Superior temporal gyrus (tissue), 1 donor: ENCODE measurements around the gene TRPV6.

Source experiments
- DNase-seq: peaks from one replicate; pipeline ENCODE4 v3.0.0-alpha.2; 2016; ENCODE audit errors: extremely low spot score

TRPV6 gene

DNA sequence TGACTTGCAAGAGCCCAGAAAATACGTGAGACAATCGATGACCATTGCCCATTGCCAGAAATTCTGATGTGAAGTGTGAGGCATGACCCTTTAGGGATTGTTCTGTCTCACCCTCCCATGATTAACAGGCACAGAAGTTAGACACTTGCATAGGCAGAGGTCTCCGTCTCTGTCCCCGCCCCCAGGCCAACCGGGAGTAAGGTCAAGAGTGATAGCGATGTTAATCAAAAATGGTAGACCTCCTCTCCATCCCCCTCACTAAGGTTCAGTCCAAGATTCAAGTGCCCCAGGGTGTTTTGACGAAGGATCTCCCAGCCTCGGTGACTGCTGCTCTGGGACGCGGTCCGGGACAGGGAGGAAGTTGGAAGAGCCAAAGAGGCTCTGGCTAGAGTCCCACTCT is 22.7 kb upstream of the TRPV6 start:
- DNase-seq, result no peak

DNA sequence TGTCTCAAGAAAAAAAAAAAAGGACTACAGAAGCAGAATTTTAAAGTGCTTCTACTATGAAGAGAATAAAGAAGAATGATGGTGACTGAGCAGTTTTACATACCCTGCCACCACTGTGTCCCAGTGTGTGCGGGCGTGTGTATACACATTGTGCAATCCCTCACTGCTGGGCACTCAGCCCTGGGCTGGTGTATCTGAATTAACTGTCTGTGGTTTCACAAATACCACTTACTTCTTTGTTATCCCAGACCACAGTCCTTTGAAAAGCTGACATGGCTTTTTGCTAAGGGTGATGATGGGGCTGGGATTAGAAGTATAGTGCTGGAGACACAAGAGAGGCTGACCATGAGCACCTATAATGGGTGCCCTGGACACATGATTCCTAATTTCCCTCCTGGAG is 21.1 kb upstream of the TRPV6 start:
- no peak for DNase-seq

DNA sequence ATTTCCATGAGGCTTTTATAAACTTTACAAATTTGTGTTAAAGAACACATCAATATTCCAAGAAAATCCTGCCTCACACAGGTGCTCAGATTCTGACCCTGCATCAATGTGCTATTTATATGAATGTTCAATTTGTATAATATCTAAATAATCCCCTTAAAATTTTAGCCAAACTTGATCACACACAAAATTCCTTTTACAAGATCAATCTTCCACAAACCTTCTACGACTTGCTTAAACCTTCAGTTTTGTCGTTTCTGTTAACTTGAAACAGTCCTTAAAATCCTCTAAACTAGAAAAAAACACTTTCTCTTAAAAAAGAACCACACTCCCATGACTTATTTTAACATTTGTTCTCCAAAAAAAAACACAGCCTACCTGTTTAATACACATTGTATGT is 20.2 kb upstream of the TRPV6 start:
- no peak for DNase-seq

DNA sequence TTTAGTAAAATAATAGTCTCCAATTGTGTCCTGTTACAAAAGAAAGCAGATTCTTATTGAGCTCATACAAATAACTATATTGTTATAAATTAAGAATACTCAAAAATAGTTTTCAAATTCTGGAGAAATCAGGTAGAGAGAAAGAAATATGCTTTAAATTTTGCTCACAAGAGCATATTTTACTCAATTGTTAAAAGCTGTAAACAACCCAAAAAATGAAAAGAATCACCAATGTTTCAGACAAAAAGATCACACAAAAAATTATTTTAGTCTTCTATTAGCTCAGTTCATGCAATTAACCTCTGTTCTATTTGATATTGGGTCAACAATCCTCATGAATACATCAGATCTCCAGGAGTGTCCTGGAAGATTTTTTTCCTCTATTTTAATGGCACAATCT is 18.6 kb upstream of the TRPV6 start:
- DNase-seq, result no peak

DNA sequence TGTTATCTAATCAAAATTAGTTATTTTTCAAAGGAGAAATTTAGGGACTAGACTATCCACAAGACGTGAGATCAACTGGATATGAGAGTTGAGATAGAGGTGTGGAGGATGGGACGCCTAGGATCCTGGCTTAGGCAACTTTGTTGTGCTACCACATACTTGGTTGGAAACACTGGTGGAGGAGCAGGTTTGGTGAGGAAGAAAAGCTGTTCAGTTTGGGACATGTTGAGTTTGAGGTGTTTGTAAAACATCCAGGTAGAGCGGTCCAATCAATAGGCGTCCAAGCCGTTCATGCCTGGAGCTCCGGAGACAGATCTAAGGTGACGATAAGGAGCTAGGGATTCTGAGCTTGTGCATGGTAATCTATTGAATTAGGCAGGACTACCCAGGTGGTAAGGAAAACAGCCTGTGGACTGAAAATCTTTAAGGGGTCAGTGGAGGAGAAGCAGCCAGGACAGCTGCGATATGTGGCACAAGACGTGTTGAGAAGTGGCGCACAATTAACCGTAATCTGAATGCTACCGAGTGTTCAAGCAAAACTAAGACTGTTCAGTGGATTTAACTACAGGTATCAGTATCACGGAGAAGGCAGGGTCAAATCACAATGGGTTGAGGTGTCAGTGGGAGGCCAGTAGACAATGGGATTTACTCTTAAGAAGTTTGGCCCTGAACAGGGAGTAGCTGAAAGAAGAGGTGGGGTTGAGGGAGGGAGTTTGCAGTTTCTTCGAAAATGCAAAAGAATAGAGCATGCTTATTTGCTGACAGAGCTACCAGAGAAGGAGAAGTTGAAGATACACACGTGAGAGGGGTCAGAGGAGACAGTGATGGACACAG is 16.1 kb upstream of the TRPV6 start:
- DNase-seq, result no peak

DNA sequence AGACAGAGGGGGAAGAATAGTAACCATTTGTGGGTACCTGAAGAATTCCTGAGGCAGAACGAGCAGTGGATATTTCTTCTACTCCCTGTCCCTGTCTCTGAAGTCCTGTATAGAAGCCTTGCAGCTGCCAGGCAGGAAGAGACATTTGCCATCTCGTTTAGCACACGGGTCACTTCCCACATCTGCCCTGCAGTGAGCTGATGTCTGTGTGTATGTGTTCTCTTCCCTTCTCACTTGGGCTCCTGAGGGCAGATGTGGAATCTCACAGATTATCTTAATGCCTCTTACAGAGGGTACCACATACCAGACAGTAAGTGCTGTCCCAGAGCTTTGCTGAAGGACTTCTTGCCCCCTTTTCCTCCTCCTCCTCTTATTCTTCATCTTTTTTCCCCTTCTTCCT is 14.1 kb upstream of the TRPV6 start:
- no peak for DNase-seq

DNA sequence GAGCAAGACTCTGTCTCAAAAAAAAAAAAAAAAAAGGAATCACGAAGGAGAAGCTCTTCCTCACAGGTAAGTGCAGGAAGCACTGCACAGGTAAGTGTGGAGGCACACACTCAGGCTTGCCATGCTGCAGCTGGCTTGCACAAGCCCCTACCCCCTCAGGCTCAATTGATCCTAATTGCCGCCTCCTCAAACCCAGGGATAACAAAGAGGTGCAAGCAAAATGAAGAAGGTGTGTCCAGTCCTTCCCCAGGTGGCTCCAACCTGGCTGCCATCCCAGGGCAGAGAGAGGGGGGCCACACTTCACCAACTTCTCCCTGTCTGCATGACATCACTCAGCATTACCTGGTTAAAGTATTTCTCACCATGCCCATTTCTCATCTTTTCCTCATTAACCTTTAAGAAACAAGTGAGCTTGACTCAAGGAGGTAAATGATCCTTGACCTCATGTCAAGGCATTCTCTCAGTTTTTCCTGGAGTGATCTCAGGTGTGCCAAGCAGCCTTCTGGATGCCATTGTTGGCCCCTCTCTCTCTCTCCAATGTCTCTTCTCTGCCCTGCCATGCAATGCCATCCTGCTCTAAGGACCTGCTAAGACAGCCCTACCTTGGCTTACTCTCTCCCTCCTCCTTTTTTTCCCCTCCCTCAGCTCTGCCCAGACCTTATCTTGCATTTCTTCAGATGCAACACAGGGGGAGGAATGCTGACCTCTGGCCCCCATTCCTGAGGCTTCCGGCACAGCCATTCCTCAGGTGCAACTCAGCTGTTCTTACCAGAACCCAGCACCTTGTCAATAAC is 13.0 kb upstream of the TRPV6 start:
- DNase-seq, result no peak

DNA sequence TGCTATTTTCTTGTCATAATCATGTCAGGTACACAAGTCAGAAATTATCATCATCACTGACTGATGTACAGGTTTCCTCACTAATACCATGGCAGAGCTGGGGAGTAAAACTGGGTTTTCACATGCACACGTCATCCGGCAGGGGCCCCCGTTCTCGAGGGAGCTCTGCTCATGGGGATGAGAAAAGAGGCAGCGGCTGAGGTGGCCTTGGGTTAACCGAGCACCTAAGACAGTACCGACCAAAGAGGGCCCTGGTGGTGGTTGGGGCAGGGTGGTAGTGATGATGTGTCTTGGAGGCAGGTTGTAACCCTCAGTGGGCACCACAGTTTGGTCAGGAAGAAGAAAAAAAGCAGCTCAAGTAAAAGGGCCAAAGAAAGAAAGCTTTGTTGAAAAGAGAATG is 12.1 kb upstream of the TRPV6 start:
- DNase-seq, result no peak

DNA sequence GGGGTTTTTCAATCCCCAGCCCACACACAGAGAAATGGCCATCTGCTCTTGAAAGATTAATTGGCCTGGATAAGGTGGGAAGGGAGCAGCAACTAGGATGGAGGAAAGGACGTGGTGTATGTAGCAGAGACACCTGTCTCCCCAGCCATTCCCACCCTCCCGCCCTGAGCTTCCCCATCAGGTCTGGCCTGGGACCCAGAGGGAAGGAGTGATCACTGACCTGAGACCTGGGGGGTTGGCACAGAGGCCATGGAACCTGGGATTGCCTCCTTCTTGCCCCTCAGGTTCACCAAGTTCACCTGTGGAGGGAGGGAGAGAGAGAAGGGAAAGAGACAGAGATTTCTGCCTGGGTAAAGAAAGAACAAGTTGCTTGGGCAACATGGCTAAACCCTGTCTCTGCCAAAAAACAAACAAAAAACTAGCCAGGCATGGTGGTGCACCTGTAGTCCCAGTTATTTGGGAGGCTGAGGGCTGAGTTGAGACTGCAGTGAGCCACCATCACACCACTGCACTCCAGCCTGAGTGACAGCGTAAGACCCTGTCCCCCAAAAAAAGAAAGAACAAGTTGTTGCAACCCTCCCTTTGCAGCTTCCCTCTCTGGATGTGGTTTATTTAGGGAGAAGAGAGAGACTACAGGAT is 11.3 kb upstream of the TRPV6 start:
- DNase-seq, result no peak

DNA sequence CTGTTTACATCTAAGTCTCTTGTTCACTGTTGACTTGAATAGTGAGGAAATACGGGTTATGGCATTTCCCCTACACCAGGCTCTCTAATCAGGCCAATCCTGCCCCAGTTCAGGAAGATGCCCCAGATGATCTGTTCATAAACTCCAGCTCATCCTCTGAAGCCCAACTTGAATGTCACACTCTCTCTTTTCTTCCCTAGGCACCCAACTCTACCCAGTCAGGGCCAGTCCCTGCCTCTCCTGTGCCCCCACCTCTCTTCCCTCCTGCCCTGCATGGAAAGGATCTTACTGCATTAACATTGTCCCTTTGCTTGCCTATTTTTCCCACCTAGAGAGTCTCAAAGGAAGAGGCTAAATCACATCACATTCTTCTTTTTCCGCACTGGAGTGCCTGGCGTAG is 10.6 kb upstream of the TRPV6 start:
- no peak for DNase-seq

DNA sequence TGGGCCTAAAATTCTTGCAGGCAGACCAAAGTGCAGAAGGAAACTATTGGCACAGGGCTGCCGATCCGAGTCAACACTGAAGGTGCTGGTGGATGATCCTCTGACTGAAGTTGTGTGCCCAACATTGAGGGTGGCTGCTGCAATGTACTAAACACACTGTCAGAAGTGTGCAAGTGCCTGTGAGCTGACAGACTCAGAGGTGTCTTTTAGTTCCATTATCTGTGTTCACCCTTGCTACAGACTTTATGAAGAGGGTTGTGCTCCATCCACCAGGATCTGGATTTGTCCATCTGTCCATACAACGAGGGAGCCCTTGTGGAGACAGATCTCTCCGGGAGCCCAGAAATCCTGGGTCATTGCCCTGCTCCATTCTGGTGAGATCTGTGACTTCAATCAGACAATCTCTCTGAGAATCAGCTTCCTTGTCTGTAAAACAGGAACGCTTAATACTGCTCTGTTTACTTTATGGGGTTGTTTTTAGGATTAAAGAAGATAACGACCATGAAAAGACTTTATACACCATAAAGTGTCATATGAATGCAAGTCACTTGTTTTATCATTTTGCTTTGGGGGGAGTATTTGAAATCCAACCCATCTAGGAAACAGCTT is 9.5 kb upstream of the TRPV6 start:
- no peak for DNase-seq

DNA sequence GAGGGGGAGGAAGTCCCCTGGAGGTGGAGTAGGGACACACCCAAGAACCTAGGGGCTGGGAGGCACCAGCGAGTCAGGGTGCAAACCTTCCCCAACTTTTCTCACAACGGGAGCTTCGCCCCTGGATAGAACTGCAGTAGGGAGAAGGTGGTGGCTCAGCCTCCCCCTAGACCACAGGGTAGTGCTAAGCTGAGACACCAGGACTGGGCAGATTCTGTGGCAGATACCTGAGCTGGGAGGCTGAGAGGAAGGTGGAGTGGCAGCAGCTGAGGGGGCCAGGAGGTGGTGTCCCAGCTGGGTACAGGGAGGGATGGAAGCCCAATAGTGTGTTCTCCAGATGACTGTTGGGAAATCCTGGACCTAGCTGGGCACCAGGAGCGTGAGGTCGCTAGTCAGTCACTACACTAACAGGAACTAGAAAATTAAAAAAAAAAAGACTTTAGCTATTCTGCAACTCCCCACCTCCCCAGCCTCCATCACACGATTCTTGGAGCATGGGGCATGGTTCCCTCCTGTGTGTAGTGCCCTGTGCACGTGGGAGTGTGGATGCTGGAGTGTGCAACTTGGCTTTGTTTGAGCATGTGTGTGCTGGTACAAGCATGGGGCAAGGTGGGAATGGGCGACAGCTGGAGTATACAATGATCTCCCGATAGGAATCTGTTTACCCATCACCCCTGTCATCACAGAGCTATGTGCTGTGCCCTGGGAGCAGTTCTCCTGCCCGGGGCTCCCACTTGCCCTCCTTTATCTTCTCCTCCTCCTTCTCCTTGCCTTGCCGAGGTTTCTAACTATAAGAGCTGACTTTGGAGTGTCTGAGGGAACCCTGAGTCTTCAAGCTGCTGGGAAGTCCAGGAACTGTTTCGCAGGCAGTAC is 8.8 kb upstream of the TRPV6 start:
- no peak for DNase-seq

DNA sequence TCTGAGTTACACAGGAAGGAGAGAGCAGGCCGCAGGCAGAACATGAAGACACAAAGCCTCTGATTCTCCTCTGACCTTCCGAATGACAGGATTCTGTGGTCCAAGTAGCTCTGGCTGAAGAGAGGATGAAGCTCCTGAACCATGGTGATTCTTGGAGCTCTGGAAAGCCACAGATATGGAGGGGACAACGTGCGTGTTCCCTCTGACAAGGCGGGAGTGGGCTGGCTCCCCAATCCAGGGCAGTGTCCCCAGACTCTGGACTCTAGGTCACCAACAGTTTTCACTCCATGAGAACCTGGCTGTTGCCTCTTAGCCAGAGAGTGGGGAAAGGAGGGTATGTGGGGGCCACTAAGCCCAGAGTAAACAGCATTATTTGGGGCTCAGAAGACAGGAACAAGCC is 7.4 kb upstream of the TRPV6 start:
- no peak for DNase-seq

DNA sequence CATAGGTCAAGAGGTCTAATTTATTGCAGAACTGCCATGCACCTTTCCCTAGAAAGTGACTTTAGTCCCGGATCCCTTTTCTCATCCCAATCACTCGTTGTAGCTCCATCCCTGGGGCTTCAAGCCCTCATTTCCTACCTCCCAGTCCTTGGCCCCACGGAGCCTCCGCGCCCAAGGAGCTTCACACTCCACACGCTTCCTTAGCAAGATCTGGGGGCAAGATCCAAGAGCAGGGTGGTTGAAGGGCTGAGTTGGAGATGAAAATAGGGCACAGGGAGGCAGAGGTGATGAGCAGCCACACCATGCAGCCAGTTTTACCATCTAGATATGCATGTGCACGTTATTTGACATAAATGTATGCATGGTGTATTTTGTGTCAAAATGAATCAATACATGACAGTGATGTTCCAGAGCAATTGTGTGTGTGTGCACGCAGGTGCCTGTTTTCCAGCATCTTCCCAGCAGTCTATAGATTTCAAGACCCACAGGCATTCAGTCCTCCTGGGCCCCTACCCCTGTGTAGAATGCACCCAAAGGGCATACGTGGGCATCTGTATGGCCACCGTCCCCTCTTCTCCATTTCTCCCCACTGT is 6.0 kb upstream of the TRPV6 start:
- DNase-seq, result no peak

DNA sequence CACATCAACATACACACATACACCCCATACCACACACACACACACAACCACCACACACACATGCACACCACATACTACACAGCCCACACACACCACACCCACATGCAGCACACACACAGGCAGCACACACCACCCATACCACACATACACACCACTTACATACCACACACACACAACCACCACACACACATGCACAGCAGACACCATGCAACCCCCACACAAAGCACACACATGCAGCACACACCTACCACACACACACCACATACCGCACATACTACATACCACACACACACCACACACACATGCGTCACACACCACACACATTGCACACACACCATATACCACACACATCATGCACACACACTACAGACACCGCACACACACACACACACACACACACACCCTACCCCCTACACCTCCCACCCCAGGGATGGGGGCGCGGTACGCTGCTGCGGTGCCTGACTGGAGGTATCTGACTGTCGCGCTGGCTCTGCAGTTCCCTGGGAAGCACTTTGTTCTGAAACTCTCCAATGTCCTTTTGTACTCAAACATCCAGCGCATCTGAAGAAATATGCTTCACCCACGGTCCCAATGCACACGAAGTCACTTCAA is 5.4 kb upstream of the TRPV6 start:
- DNase-seq, result no peak

DNA sequence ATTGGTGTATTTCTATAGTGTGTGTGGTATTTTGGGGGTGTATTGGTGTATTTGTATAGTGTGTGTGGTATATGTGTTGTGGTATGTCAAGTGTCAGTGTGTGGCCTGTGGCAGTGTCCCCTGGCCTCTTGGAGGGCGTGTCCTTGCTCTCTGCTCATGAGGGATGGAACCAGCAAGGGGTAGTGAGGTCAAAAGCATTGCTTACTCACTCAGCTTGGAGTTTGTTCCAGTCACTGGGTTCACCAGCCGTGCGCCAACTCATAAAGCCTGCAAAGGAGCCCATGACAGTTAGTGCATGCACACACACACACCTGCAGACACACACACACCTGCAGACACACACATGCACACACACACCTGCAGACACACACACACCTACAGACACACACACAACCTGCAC is 4.3 kb upstream of the TRPV6 start:
- no peak for DNase-seq

DNA sequence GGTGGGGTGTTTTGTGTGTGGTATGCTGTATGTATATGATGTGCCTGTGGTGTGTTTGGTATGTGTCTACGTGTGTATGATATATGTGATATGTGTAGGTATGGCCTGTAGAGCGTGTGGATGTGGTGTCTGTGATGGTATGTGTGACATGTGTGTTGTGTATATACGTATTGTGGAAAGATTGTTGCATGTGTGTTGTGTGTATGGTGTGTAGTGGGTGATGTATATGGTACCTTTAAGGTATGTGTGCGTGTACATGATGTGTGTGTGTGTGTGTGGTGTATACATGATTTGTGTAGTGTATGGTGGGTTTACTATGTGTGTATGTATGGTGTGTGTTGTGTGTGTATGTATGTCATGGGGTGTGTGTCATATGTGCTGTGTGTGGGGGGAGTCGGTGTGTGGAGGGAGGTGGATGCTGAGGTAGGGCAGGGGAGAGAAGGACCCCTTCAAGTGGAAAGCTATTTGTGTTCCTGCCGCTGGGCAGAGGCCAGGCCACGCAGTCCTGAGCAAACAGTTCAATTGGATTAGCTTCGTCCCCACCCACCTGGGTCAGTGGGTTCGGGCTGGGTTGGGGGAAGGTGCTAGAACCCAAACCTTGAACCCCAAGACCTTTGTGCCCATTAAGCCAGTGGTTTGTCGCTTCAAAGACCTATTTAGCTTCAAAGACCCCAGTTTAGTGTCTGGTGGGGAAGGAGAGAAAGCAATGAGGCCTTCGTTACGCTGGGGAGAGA is 1.9 kb upstream of the TRPV6 start:
- no peak for DNase-seq

DNA sequence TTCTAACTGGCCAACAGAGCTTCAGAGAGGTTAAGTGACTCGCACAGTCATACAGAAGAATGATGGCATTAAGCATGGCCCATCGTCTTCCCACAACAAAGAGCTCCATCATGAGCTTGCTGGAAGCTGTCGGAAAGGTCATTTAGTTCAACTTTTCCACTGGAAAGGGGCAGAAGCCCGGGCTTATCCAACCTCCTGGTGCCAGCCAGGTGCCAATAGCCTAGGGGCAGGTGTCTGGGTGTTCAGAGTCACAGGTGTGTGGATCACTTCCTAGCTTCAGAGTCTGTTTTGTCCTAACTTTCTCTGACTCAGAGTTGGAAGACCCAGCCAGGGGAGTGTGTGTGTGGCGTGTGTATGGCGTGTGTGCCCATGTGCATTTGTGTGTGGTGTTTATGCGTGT is 1.3 kb upstream of the TRPV6 start:
- DNase-seq, result no peak

DNA sequence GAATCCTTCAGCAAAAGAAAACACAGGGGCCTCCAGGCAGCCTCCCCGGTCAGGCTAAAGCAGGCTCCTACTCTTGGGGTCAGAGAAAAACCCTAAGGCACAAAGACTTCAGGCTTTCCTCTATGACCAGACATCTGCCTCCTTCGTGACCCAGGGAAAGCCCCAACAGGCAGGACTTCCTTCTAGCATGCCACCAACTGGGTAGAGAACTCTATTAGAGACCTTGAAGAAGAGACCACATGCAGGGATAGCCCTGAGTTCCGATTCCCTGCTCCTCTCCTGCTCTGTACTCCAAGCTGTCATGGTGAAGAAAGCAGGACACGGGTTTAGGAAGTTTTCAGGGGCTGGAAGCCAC is 1.3 kb downstream of the TRPV6 start:
- DNase-seq, result no peak
